ENCODE measurements around the gene PLS1. TPM values are rescaled to one million over a fixed set of nuclear protein-coding genes. Genes with fewer than 3 reads are reported as not detected.
A peak's percentile ranks its signal among the peaks of the same experiment; 100 is the strongest.
"Not testable (repeated sequence)": the region's sequence is repeated elsewhere in the genome, so short reads cannot be mapped to it uniquely, and the experiment has no call there.

The PLS1 gene
- total and polyA plus RNA-seq, 2 experiments from 2014 or later = 3.4 to 5.0 TPM

- Histone ChIP-seq H3K4me3 (no peak overlapping the region), H3K36me3 (no peaks in the 10 kb centered on the region), H3K4me1 (ENCODE audit: low read depth) (no peaks in the 10 kb centered on the region), H3K9me3 (ENCODE audit: low read depth) (no peaks in the 10 kb centered on the region), H3K27me3 (no peaks in the 10 kb centered on the region), H3K27ac (no peak overlapping the region)
- no peak for DNase-seq (ENCODE audit: low read depth in 1 of 2, low spot score in 1 of 2)
- no peak for TF ChIP-seq CTCF (IDR thresholded peaks at IDR 0.05; ENCODE audit: low read depth, low read length)
These were observed 97.1 kb downstream of the PLS1 start for GRCh38 chr3:142693136-142693853.

- H3K9me3 ChIP-seq (ENCODE audit: low read depth) = no peaks in the 10 kb centered on the region
- DNase-seq (ENCODE audit: low read depth in 1 of 2, low spot score in 1 of 2) = no peak
- no peak for TF ChIP-seq CTCF (IDR thresholded peaks at IDR 0.05; ENCODE audit: low read depth, low read length)
These were observed 98.0 kb downstream of the PLS1 start for GRCh38 chr3:142694225-142694624.

GRCh38 chr3:142705198-142705597 lies 109.0 kb downstream of the PLS1 start:
- TF ChIP-seq CTCF (IDR thresholded peaks at IDR 0.05; ENCODE audit: low read depth, low read length) = no peak
- no peak overlapping the region for H3K27ac ChIP-seq
- no peaks in the 10 kb centered on the region for H3K27me3 ChIP-seq

More at GRCh38 chr3:142694225-142694624, 98.0 kb downstream of the PLS1 start:
- H3K4me1 ChIP-seq (ENCODE audit: low read depth) = no peaks in the 10 kb centered on the region
- no peaks in the 10 kb centered on the region for H3K27me3 ChIP-seq
- no peak overlapping the region for H3K27ac ChIP-seq
- H3K36me3 ChIP-seq = no peaks in the 10 kb centered on the region
- H3K4me3 ChIP-seq = no peak overlapping the region

GRCh38 chr3:142706321-142707127 lies 110.3 kb downstream of the PLS1 start:
- Histone ChIP-seq H3K36me3 (no peaks in the 10 kb centered on the region), H3K4me1 (ENCODE audit: low read depth) (no peaks in the 10 kb centered on the region), H3K27ac (no peak overlapping the region), H3K4me3 (no peak overlapping the region), H3K27me3 (no peaks in the 10 kb centered on the region), H3K9me3 (ENCODE audit: low read depth) (no peaks in the 10 kb centered on the region)
- TF ChIP-seq CTCF (IDR thresholded peaks at IDR 0.05; ENCODE audit: low read depth, low read length) = no peak
- DNase-seq (ENCODE audit: low read depth in 1 of 2, low spot score in 1 of 2) = peak in 1 of 2 donors; percentile 3

More at GRCh38 chr3:142705198-142705597, 109.0 kb downstream of the PLS1 start:
- H3K4me1 ChIP-seq (ENCODE audit: low read depth) = no peaks in the 10 kb centered on the region
- H3K4me3 ChIP-seq = no peak overlapping the region
- H3K36me3 ChIP-seq = no peaks in the 10 kb centered on the region
- no peaks in the 10 kb centered on the region for H3K9me3 ChIP-seq (ENCODE audit: low read depth)
- peak in 1 of 2 donors; percentile 3 for DNase-seq (ENCODE audit: low read depth in 1 of 2, low spot score in 1 of 2)

GRCh38 chr3:142709207-142709606 lies 113.0 kb downstream of the PLS1 start:
- Histone ChIP-seq H3K4me1 (ENCODE audit: low read depth) (no peaks in the 10 kb centered on the region), H3K36me3 (no peaks in the 10 kb centered on the region), H3K4me3 (no peak overlapping the region), H3K27ac (no peak overlapping the region), H3K27me3 (no peaks in the 10 kb centered on the region), H3K9me3 (ENCODE audit: low read depth) (no peaks in the 10 kb centered on the region)
- no peak for TF ChIP-seq CTCF (IDR thresholded peaks at IDR 0.05; ENCODE audit: low read depth, low read length)
- no peak for DNase-seq (ENCODE audit: low read depth in 1 of 2, low spot score in 1 of 2)

GRCh38 chr3:142714882-142715281 lies 118.7 kb downstream of the PLS1 start:
- not testable (repeated sequence) for H3K36me3 ChIP-seq; H3K9me3 ChIP-seq (ENCODE audit: low read depth); H3K4me1 ChIP-seq (ENCODE audit: low read depth); H3K27ac ChIP-seq; H3K27me3 ChIP-seq; DNase-seq (ENCODE audit: low read depth in 1 of 2, low spot score in 1 of 2); H3K4me3 ChIP-seq

Data from cardiac muscle cell (in vitro differentiated cells and primary cell).